ENCODE results near the gene SLC29A2.
A peak's percentile ranks its signal among the peaks of the same experiment; 100 is the strongest.
"Not testable (repeated sequence)": the region's sequence is repeated elsewhere in the genome, so short reads cannot be mapped to it uniquely, and the experiment has no call there.

SLC29A2 gene

GRCh38 chr11:66386171-66387069 is 14.9 kb upstream of the SLC29A2 start:
- DNase-seq (ENCODE audit: low read depth in 2 of 2): peak; percentile 65 to 67

- DNase-seq (ENCODE audit: low read depth in 2 of 2): not testable (repeated sequence)
These were observed 12.8 kb upstream of the SLC29A2 start for GRCh38 chr11:66384316-66384715.

- not testable (repeated sequence) for DNase-seq (ENCODE audit: low read depth in 2 of 2)
These were observed 8.7 kb upstream of the SLC29A2 start for GRCh38 chr11:66380264-66380663.

- DNase-seq (ENCODE audit: low read depth in 2 of 2): not testable (repeated sequence)
These were observed 2.2 kb upstream of the SLC29A2 start for GRCh38 chr11:66373690-66374287.

GRCh38 chr11:66373265-66373664 is 1.7 kb upstream of the SLC29A2 start:
- no peak for DNase-seq (ENCODE audit: low read depth in 2 of 2)

DNA sequence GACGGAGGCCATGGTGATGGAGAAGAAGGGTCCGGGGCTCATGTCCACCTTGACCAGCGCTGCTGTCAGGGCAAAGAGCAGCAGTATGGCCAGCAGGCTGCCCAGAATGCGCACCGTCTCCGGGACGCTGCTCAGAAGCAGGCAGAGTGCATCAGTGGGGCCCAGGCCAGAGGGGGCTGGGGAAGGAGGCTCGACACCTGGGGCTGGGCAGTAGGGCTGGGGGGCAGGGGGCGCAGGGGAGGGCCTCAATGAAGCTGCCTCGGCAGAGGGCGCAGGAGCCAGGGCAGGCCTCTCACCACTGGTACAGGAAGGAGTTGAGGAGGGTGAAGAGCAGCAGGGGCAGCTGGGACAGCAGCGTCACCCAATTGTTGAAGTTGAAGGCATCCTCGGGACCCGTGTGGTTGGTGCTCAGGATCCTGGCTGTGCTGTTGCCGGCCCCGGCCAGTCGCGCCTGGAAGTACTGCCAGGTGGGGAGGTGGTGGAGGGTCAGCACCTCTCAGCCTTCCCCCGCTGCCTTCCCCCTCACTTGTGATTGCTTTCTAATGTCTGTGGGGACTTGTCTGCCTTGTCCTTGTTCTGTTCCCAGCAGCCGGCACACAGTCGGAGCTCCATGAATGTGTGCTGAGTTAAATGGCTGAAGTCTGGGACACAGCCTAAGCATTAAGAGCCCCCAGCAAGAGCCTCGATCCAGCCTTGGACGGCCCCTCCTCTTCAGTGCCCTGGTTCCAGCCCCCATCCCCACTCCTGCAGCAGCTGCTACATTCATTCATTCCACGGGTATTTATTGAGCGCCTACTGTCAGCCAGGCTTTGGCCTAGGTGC is 2.3 kb downstream of the SLC29A2 start:
- no peak for DNase-seq (ENCODE audit: low read depth in 2 of 2)

GRCh38 chr11:66368484-66368883 is 3.1 kb downstream of the SLC29A2 start:
- DNase-seq (ENCODE audit: low read depth in 2 of 2): no peak

GRCh38 chr11:66367561-66368312 is 3.8 kb downstream of the SLC29A2 start:
- no peak for DNase-seq (ENCODE audit: low read depth in 2 of 2)

GRCh38 chr11:66366844-66367477 is 4.6 kb downstream of the SLC29A2 start:
- DNase-seq (ENCODE audit: low read depth in 2 of 2): no peak

GRCh38 chr11:66365711-66366619 is 5.6 kb downstream of the SLC29A2 start:
- DNase-seq (ENCODE audit: low read depth in 2 of 2): no peak

- no peak for DNase-seq (ENCODE audit: low read depth in 2 of 2)
These were observed 6.4 kb downstream of the SLC29A2 start for GRCh38 chr11:66365166-66365565.

DNA sequence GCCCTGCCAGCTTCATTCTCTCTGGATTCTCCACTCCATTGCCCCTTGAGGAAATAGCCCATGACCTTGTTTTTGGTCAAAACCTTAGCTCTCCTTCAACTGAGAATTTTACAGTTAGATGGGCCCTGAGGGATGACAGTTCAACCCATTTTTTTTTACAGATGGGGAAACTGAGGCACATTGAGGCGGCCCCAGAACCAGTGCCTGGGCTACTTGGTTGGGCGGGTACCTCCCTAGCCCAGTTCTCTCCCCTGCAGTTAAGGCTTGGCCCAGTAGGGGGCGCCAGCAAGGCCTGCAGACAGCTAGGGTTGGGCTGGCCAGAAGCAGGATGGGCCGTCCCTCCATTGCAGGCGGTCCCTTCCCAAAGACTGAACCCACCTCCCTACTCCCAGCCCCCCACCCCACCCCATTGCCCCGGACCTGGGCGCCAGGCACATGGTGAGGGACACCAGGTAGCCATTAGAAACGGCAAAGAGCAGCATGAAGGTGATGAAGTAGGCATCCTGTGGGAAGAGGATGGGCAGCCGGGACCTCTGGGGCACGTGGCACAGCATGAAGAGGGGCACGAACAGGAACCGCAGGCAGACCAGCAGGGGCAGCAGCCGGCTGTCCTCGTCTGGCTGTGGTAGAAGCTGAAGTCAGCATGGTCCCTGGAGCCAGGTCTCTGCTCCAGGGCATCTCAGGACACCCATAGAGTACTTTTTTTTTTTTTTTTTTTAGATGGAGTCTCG is 7.6 kb downstream of the SLC29A2 start:
- DNase-seq (ENCODE audit: low read depth in 2 of 2): no peak

DNA sequence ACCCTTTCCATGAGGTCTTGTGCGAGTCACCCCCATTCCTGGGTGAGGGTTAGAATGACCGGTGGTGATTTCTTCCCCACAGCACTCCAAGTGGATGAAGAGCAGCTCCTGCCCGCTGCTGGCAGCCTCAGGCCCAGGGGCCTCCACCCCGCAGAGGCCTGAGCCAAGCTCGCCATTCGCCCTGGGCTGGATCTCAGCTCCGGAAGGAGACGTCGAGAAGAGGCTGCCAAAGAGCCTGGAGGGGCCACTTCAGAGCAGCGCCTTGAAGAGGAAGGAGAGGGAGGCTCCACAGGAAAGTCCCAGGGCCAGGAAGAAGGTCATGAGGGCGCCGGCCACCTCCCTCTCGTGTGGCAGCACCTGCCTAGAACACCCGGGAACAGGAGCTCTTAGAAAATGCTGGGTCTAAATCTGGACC is 8.4 kb downstream of the SLC29A2 start:
- no peak for DNase-seq (ENCODE audit: low read depth in 2 of 2)

DNA sequence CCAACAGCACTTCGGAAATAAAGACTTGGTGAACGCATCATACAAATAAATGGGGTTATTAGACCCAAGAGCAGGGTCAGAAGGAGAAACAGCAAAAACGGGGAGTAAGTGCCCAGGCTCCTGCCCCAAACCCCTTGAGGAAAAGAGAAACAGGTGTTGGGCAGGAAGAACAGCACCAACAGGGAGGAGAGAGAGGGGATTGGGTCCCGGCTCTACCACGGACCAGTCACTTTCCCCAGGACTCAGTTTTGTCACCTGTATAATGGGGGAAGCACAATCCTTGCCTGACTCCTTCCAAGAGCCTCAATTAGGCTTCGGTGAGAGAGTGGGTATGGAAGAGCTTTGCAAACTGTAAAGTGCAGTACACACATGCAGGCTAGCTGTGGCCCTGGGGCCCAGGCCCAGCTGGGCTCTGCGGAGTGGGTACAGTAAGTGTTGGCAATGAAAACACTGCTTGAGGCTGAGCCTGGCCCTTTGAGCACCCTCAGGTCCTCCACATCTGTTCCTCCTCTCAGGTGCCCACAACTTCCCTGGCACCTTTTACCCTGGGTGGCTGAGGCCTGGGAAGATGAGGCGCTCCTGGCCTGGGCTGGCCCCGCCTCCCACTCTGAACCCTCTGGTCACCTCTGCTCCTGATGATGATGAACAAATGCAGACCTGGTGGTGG is 8.9 kb downstream of the SLC29A2 start:
- DNase-seq (ENCODE audit: low read depth in 2 of 2): no peak

GRCh38 chr11:66361502-66361941 is 10.0 kb downstream of the SLC29A2 start:
- no peak for DNase-seq (ENCODE audit: low read depth in 2 of 2)

DNA sequence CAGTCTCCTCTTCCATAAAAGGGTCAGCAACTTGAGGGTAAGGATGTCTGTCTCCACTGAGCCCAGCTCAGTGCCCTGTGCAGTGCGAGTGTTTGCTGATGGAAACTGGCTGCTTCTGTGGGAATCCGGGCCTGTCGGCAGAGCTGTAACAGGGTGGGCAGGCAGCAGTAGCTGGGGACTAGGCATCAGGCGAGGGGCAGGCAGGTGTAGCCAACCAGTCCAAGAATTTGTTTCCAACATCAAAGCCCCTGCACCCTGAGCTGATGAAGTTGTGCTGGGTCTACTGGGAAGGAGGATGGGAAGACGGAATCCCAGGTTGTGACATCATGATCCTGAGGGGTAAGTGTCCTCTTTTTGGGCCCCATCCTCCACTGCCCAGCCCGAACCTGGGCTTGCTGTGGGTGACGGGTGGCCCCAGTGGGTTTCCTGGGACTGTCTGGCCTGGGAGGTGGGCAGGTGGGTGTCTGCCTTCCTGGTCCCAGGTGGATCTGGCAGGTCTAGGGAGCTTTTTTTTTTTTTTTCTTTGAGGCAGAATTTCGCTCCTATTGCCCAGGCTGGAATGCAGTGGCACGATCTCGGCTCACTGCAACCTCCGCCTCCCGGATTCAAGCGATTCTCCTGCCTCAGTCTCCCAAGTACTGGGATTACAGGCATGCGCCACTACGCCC is 11.0 kb downstream of the SLC29A2 start:
- no peak for DNase-seq (ENCODE audit: low read depth in 2 of 2)

DNA sequence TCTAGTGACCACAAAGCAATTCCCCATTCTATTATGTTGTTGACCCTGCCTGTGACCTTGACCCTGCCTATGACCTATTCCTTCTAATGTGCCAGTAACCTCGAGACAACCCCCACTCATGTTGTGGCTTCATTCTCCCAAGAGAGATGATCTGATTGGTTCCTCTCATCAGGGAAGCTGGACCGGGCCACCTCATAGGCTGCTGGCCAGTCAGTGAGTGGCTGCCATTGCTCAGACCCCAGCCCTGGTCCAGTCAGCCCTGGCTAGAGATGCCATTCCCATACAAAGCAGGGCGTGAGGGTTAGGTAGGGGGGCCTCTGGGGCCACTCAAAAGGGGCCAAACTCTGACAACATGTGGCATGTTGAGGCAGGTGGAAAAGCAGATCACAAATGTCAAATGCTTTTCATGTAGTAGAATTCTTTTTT is 11.9 kb downstream of the SLC29A2 start:
- no peak for DNase-seq (ENCODE audit: low read depth in 2 of 2)

Measured in fibroblast of skin of left quadriceps (primary cell).